ENCODE measurements around the gene FOXP1. TPM values are rescaled to one million over a fixed set of nuclear protein-coding genes. Genes with fewer than 3 reads are reported as not detected.

Gene FOXP1
- total RNA-seq, 1 donor from 2014 or later: 137 TPM

GRCh38 chr3:71251156-71251775 lies 332.3 kb downstream of the FOXP1 start:
- intact Hi-C loops (cut with DNase I): no loop called here
- no peak for ATAC-seq
- DNase-seq (ENCODE audit: low spot score): no peak

GRCh38 chr3:71250026-71250425 lies 333.5 kb downstream of the FOXP1 start:
- no peak for ATAC-seq
- DNase-seq (ENCODE audit: low spot score): no peak
- intact Hi-C loops (cut with DNase I): no loop called here

DNA sequence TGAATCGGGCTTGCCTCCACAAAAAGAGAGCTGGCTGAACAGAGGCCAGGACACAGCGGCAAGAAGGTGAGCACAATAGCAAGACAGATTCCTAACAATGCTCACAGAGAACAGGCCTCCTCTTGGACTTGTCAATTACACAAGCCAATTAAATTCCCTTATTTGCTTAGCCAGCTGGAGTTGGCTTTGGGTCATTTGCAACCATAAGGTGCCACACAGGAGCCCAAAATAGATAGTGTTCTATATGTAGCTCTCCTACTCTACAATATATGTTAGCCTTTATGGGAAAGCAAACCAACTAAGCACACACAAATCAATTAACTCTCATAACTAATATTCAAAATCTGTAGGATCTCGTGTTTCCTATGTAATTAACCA lies 335.6 kb downstream of the FOXP1 start:
- DNase-seq (ENCODE audit: low spot score): no peak
- intact Hi-C loops (cut with DNase I): no loop called here
- ATAC-seq: no peak

DNA sequence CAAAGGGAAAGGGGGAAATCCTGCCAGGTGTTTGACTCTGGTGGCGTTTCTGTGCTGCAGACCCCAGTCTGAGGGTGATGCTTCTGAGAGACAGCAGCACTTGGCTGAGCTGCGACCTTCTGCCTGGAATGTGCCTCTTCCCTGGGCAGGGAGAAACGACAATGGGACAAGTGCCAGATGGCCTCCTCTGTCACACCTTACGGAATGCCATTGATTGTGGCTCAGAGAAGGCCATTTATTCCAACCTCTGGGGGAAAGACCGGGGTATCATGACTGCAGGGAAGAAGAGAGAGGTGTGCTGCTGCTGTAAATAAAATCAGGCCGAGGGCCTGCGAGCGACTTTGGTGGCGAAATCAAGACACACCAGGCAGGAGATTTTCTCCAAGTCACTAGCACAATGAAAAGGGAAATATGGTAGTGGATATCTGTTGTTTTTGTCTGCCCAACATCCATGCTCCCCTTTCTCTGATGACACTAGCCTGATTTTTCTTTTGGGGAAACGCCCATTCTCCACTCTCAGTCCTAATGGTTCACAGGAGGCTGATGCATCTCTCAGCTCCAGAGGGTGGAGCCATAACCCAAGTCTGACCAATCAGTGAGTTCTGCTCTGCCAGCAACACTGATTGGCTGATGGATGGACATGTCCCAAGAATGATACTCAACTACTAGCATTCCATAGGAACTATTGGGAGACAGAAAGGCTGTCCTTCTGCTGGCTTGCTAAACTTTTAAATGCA lies 336.1 kb downstream of the FOXP1 start:
- ATAC-seq (no peak), DNase-seq (ENCODE audit: low spot score) (no peak)
- intact Hi-C loops (cut with DNase I): no loop called here

DNA sequence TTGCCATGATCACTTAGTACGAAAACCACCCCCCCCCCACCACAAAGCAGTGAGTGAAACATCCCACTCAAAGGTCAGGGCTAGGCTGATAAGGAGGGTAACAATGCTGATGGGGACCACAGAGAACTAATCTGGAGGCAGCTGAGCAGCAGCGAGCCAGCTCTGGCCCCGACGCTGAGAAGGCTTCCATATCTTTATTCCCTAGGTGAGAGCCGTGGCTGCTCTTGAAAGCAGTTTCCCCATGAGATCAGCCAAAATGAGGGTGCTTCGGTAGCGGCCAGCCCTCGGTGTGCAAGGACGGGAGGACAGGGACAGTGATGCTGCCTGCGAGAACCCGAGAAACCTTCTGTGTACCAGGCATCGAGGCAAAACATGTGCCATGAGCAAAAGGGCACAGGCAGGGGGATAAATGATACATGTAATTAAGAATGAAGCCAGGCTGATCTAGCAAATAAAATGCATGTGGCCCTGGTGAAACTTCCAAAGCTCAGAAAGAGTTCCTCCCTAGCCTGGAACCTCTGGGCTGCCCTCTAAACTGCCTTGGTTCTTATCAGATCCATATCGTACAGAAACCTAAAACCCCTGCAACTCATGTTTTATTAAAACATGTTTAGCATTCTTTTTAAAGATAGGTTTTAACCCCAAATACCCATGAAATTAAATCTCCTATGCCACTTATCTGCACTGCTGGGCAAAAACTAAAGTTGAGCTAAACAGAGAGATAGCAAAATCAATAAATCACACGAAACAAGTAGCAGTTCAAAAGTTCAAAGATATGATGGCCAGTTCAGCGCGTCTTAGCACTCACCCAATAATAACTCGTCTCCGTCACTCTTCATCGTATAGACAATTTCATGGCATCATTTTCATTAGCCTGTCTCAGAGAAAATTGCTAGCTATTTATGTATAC lies 337.3 kb downstream of the FOXP1 start:
- DNase-seq (ENCODE audit: low spot score) (no peak), ATAC-seq (no peak)
- intact Hi-C loops (cut with DNase I): no loop called here

DNA sequence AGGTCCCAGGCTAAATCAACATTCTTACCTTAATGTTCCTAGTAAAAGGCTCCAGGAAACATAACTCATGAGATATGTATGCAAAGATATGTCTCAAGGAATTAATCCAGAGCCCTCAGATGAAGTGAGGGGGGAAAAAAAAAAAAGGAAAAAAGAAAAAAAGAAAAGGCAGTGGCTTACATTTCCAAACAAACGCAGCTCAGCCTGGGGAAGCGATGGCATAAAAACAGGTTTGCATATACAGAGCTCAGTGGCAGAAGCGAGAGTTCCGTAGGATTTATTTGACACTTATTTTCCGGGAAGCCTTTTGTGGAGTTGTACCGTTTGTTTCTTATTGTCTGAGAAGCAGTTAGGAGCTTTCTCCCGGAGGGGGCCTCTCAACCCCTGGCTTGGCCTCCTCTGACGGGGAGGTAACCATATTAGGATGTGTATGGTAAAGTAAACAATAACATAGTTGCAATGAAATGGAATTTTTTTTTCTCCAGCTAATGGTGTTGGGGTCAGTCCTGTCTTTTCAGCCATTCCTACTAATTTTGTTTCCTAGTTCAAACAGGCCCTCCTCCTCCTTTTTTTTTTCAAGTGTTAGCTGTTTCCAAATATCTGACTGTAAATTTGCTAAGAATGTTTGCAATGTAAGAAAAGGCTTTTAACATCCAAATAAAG lies 338.6 kb downstream of the FOXP1 start:
- intact Hi-C loops (cut with DNase I): no loop called here
- peak; percentile 56 for ATAC-seq

DNA sequence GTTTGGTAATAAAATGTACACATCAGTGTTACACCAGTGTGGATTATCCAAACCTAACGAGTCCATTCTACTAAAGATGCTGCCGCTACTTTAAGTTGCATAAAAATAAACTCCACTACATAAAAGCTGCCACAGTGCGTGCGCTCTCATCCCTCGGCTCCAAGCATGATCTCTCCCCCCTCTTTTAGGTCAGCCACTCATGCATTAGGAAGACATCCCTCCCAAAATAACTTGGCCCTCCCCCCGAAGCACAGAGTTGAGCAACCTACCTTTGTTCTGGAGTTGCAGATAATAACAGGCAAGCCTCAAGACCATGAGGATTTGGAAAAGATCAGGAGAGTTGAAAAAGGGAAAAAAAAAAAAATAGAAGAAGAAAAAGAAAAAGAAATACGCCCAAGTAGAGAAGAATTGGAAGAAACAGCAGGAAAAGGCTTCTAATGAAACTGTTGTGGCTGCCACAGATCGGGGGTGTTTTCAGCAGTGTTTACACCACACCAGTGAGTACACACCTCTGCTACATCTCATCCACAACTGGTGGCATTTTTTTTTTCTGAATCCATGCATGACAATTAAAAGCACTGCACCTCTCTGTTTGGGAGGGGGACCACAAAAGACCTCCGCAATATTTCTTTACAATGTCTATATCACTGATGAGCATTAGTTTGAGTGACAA lies 339.2 kb downstream of the FOXP1 start:
- ATAC-seq (peak; percentile 47), DNase-seq (ENCODE audit: low spot score) (no peak)
- intact Hi-C loops (cut with DNase I): no loop called here

More for the DNA sequence above, 338.6 kb downstream of the FOXP1 start:
- no peak for DNase-seq (ENCODE audit: low spot score)

- DNase-seq (ENCODE audit: low spot score) (no peak), ATAC-seq (no peak)
- intact Hi-C loops (cut with DNase I): no loop called here
These were observed 340.3 kb downstream of the FOXP1 start for GRCh38 chr3:71243229-71243628.

GRCh38 chr3:71241981-71242560 lies 341.5 kb downstream of the FOXP1 start:
- intact Hi-C loops (cut with DNase I): no loop called here
- ATAC-seq (no peak), DNase-seq (ENCODE audit: low spot score) (no peak)

GRCh38 chr3:71241246-71241901 lies 342.2 kb downstream of the FOXP1 start:
- DNase-seq (ENCODE audit: low spot score) (no peak), ATAC-seq (no peak)
- intact Hi-C loops (cut with DNase I): no loop called here

GRCh38 chr3:71240034-71240433 lies 343.5 kb downstream of the FOXP1 start:
- ATAC-seq (no peak), DNase-seq (ENCODE audit: low spot score) (no peak)
- intact Hi-C loops (cut with DNase I): no loop called here

- DNase-seq (ENCODE audit: low spot score) (no peak), ATAC-seq (no peak)
- intact Hi-C loops (cut with DNase I): no loop called here
These were observed 345.2 kb downstream of the FOXP1 start for GRCh38 chr3:71238355-71238757.

- no peak for DNase-seq (ENCODE audit: low spot score)
- intact Hi-C loops (cut with DNase I): no loop called here
- no peak for ATAC-seq
These were observed 345.9 kb downstream of the FOXP1 start for GRCh38 chr3:71237672-71238071.

DNA sequence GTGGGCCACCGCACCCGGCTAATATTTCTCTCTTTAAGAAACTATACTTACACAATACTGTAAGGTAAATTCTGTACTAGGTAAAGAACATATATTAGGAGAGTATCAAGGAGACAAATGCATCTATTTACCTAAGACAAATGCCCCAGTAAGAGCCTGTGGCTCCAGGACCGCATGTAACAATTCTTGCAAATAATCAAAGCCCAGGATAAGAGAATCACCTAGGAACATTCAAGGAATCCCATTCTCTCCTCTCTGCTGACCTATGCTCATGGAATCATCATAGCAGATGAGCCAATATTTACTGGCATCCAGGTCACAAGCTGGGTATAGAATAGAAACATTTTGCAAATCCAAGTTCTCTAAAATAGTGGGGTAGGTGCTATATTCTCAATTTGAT lies 347.7 kb downstream of the FOXP1 start:
- DNase-seq (ENCODE audit: low spot score): no peak
- intact Hi-C loops (cut with DNase I): no loop called here
- ATAC-seq: no peak

GRCh38 chr3:71232895-71233294 lies 350.6 kb downstream of the FOXP1 start:
- intact Hi-C loops (cut with DNase I): no loop called here
- DNase-seq (ENCODE audit: low spot score): no peak
- no peak for ATAC-seq

- intact Hi-C loops (cut with DNase I): no loop called here
- DNase-seq (ENCODE audit: low spot score) (no peak), ATAC-seq (no peak)
These were observed 351.3 kb downstream of the FOXP1 start for GRCh38 chr3:71232175-71232679.

DNA sequence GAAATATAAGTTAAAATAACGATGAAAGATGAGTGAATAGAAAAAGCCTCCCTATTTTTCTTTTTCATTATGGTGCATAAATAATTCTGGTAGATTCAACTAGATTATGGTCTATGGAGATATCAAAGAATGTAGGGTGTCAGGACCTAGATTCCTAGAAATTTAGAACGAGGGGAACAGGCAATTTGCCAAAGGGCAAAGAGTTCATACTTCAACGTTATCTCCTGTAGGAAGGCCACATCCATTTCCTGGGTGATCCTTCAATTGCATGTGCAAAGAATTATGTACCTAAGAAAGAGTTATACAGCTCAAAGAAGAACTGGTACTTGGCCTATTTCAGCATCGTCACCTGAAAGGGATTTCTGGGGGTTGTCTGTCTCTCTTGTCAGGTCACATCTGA lies 351.8 kb downstream of the FOXP1 start:
- intact Hi-C loops (cut with DNase I): no loop called here
- DNase-seq (ENCODE audit: low spot score) (no peak), ATAC-seq (no peak)
